ENCODE results near the gene GDPD4.

Gene GDPD4

DNA sequence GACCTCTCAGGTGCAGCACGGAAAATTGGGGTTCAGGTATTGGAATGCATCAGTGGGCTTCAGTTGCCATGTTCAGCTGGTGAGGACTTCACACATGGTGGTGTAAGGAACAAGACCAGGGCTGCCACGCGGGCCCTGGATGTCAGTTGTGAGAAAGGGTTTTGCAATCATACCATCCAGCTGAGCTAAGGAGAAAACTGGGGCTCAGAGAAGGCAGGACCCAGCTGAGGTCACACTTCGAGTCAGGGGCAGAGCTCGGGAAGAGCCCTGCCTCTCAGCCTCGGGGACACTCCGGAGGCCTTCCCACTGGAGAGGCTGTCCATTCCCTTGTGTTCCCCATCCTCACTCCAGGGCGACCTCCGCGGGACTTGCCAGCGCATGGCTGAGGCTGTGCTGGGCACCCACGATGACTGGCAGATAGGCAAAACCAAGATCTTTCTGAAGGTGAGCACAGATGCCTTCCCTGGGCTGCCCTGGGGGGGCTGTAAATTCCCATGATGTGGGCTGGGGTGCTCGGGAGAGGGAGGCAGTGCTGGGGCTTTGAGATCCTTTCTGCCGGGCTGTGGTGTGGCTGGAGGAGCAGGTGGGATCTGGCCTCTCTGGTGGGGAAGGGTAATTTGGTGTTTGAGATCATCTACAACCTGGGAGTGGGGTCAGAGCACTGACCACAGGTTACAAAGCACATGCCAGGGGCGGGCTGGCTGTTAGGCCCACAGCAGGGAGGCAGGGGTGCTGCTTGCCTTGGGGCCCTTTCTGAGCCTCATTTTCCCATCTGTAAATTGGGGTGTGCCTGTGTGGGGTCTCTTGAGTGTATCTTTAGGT, 126.3 kb downstream of the GDPD4 start:
- no peak for DNase-seq (ENCODE audit: low spot score)

DNA sequence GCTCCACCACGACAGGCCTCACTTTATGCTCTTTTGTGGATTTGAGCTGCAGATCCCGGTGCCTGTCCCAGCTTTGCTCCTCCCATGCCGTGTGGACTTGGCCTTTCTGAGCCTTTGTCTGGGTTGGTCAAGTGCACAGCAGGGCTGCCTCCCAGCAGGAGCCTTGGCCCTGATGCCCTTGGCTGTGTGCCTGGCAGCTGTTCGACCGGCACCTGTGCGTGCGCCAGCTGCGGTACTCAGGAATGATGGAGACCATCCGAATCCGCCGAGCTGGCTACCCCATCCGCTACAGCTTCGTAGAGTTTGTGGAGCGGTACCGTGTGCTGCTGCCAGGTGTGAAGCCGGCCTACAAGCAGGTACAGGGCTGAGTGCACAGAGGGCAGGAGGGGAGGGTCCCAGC, 126.9 kb downstream of the GDPD4 start:
- DNase-seq (ENCODE audit: low spot score): no peak

- no peak for DNase-seq (ENCODE audit: low spot score)
These were observed 128.0 kb downstream of the GDPD4 start for GRCh38 chr11:77173494-77173893.

DNA sequence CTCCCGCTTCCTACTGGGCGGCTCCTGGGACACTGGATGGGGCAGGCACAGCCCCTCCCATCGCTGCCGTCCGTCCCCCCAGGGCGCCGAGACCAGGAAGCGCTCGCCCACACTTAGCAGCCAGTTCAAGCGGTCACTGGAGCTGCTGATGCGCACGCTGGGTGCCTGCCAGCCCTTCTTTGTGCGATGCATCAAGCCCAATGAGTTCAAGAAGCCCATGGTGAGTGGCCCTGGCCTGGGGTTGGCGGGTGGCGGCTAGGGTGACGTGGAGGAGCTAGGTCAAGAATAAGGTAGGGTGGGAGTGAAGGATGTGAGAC, 128.9 kb downstream of the GDPD4 start:
- DNase-seq (ENCODE audit: low spot score): no peak

GRCh38 chr11:77171885-77172665, 129.4 kb downstream of the GDPD4 start:
- DNase-seq (ENCODE audit: low spot score): no peak

DNA sequence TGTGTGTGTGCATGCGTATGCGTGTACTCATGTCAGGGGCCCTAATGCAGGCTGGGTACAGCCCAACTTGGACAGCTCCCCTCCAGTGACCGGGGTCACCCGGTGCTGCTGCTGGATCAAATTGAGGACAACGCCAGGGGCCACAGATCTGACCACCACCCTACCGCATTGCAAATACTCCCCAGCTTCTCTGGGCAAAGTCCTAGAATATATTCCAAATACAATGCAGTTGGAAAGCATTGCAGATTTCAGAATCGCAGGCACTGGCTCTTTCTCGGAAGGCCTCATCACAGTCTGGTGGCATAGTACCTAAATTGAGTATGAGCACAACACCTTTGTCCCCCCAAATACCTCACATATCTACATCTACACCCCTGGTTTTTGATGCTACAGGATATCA, 130.2 kb downstream of the GDPD4 start:
- DNase-seq (ENCODE audit: low spot score): no peak

- DNase-seq (ENCODE audit: low spot score): no peak
These were observed 131.4 kb downstream of the GDPD4 start for GRCh38 chr11:77170107-77170506.

DNA sequence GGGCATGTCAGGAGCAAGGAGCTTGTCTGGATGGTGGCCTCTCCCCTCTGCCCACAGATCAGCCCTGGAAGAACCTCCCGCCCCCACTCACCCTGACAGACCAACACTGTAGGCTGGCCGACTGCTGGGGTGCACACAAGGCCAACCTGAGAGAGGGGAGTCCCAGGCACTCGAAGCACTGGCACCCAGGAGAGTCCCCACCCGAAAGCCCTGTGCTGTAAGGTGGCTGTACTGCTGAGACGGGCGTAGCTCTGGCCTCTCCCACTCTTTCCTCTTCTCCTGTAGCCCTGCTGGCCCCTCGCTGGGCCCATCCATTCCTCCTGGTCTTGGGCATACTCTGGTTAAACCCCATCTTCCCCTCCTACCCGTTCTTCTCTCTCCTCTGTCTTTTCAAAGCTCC, 133.7 kb downstream of the GDPD4 start:
- no peak for DNase-seq (ENCODE audit: low spot score)

GRCh38 chr11:77167111-77167626, 134.3 kb downstream of the GDPD4 start:
- no peak for DNase-seq (ENCODE audit: low spot score)

Data from AG08395 (cell line).